Prostate gland (tissue), 2 donors: ENCODE results near the gene KRTAP4-8. TPM values are rescaled to one million over a fixed set of nuclear protein-coding genes. Genes with fewer than 3 reads are reported as not detected.
"Not testable (repeated sequence)": the region's sequence is repeated elsewhere in the genome, so short reads cannot be mapped to it uniquely, and the experiment has no call there.

ENCODE experiments used
- DNase-seq: peaks from one replicate; pipeline ENCODE4 v3.0.0-alpha.2; 2019; ENCODE audit warnings: low spot score
- H3K27ac ChIP-seq, 2 donors: fragments of 200-600 bp; sonication (generic); 2 replicates each; pipeline ENCODE4 v1.5.1; 2017 to 2019
- H3K27me3 ChIP-seq: fragments of 200-600 bp; sonication (generic); replicated peaks from 2 replicates; pipeline ENCODE4 v1.5.1; 2019; ENCODE audit not compliant: insufficient read depth
- H3K36me3 ChIP-seq, 2 donors: fragments of 200-600 bp; sonication (generic); 1 replicate in 1 of 2; 2 replicates in 1 of 2; pipeline versions ENCODE4 v1.5.1 to v1.8.1; 2017 to 2019
- H3K4me1 ChIP-seq: fragments of 200-600 bp; sonication (generic); replicated peaks from 2 replicates; pipeline ENCODE4 v1.5.1; 2019
- H3K4me3 ChIP-seq, 2 donors: fragments of 200-600 bp; sonication (generic); 2 replicates each; pipeline ENCODE4 v1.5.1; 2017 to 2019
- H3K9me3 ChIP-seq: fragments of 200-600 bp; sonication (generic); 2 replicates; pipeline ENCODE4 v1.5.1; 2017
- POLR2A ChIP-seq: fragments of 450-650 bp; IDR thresholded peaks from one replicate; pipeline ENCODE4 v1.6.1; 2016; ENCODE audit warnings: antibody characterized with exemption, mild to moderate bottlenecking
- POLR2AphosphoS5 ChIP-seq: sonication (generic); formaldehyde crosslinking; IDR thresholded peaks from one replicate; pipeline ENCODE4 v1.6.1; 2017; ENCODE audit warnings: antibody characterized with exemption
- WGBS: methylation state at CpG from one replicate; pipeline ENCODE4 v1.1.5; 2018; 5-methylcytosine and 5-hydroxymethylcytosine counted together
- intact Hi-C: fragments of 100-400 bp; cut with DNase I; formaldehyde crosslinking; loops from one replicate; pipeline ENCODE4 v1.14.2; 2022
- total RNA-seq, 2 donors: library from RNA; depleted of rRNA; stranded (reverse); fragments of >200 nt; gene quantifications; one replicate each; pipeline ENCODE4 v1.1.0, GENCODE V29; 2016
- TF ChIP-seq, protein P1 (sequence below), 4 experiments: fragments of 200-600 bp in 2 of 4; fragments of 450-650 bp in 2 of 4; sonication (generic) in 2 of 4; IDR thresholded peaks; 1 replicate in 3 of 4; 2 replicates in 1 of 4; pipeline ENCODE4 v1.5.1; 2016 to 2019; ENCODE audit warnings: antibody characterized with exemption in 4 of 4, mild to moderate bottlenecking in 2 of 4, moderate library complexity in 2 of 4

KRTAP4-8 gene
- total RNA-seq, 2 donors from 2014 or later: not detected

DNA sequence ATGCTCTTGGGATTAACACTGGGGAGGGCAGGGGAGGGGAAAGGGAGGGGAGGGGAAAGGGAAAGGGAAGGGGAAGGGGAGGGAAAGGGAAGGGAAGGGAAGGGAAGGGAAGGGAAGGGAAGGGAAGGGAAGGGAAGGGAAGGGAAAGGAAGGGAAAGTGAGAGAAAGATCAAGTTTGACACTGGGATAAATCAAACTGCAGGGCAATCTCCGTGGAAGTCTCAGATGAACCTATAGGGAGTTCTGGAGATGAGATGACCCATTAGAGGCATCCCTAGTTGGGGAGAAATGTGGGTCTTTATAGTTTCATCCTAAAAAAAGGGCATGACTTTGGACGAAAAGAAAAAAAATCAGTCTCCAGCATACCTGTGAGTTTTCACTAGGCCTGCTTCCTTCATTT is 23.8 kb upstream of the KRTAP4-8 start:
- H3K4me3 ChIP-seq: no peak overlapping the region
- H3K27me3 ChIP-seq: no peaks in the 10 kb centered on the region
- TF ChIP-seq, protein P1, sequence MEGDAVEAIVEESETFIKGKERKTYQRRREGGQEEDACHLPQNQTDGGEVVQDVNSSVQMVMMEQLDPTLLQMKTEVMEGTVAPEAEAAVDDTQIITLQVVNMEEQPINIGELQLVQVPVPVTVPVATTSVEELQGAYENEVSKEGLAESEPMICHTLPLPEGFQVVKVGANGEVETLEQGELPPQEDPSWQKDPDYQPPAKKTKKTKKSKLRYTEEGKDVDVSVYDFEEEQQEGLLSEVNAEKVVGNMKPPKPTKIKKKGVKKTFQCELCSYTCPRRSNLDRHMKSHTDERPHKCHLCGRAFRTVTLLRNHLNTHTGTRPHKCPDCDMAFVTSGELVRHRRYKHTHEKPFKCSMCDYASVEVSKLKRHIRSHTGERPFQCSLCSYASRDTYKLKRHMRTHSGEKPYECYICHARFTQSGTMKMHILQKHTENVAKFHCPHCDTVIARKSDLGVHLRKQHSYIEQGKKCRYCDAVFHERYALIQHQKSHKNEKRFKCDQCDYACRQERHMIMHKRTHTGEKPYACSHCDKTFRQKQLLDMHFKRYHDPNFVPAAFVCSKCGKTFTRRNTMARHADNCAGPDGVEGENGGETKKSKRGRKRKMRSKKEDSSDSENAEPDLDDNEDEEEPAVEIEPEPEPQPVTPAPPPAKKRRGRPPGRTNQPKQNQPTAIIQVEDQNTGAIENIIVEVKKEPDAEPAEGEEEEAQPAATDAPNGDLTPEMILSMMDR (IDR thresholded peaks at IDR 0.05): no peak
- TF ChIP-seq POLR2A (no peak), POLR2AphosphoS5 (no peak)
- no peak overlapping the region for H3K27ac ChIP-seq
- no peaks in the 10 kb centered on the region for H3K36me3 ChIP-seq
- DNase-seq: no peak
- H3K4me1 ChIP-seq: no peaks in the 10 kb centered on the region
- intact Hi-C loops: no loop called here
- 88% methylated on average over 2 of the region's 2 CpGs for WGBS
- no peaks in the 10 kb centered on the region for H3K9me3 ChIP-seq

DNA sequence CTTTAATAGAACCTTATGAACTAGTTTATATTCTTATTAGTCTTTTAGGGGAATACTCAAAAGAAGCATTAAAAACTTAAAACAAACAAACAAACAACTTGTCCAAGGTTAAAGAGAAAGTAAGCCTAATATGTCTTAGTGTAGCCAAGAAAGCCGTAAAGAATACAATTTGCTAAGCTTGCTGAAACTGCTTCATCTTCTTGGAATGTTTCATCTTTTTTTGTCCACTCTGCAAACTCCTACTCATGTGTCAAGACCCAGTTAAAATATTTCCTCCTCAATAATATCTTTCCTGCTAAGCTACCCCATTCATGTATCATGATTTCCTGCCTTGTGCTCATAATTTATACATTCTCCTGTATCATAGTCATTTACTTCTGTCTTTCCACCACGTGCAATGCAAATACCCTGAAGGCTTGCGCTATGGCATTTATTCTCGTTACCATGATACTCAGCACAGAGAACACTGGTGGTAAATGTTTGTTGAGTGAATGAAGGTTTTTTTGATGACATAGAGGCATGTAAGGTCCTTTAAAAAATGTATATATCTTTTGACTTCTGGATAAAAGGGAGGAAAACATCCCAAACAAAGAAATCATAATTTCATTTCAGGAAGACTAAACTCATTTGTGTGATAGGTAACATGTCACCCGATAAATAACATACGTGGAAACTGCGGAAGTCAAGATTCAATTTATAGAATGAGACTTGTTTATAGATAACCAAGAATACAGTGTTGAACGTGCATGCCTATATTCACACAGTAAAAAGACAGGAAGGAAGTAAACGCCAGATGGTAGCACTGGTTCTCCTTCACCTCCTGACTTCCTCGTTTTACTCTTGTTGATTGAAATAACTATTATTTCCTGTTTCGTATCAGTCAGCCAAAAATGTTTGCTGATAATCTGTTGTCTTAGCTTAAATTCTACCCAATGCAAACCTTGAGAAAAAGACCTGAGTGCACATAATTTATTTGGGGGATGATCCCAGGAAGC is 22.1 kb upstream of the KRTAP4-8 start:
- H3K27ac ChIP-seq, DNase-seq, H3K4me3 ChIP-seq, H3K36me3 ChIP-seq, H3K4me1 ChIP-seq, intact Hi-C loops, H3K27me3 ChIP-seq, H3K9me3 ChIP-seq: not testable (repeated sequence)
- 78% methylated on average over 11 of the region's 11 CpGs for WGBS

DNA sequence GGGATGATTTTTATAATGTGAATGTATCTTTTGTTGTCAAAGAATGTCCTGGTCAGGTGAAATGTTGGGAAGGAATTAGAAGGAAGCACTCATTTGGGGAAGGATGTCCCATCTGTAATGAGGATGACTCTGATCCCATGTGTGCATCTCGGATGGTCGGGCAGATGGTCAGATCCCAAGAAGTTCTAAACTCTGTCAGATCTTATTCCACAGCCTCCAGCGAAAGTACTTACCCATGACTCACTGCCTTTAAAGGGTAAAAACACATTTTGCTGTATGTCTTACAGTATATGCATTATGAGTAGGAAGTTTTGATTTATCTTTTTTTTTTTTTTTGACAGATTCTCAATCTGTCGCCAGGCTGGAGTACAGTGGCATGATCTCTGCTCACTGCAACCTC is 20.8 kb upstream of the KRTAP4-8 start:
- no peaks in the 10 kb centered on the region for H3K4me1 ChIP-seq
- no peaks in the 10 kb centered on the region for H3K36me3 ChIP-seq
- intact Hi-C loops: no loop called here
- no peak for DNase-seq
- H3K27ac ChIP-seq: no peak overlapping the region
- no peaks in the 10 kb centered on the region for H3K27me3 ChIP-seq
- TF ChIP-seq POLR2A (no peak), POLR2AphosphoS5 (no peak)
- TF ChIP-seq, protein P1 (IDR thresholded peaks at IDR 0.05): no peak
- H3K4me3 ChIP-seq: no peak overlapping the region
- H3K9me3 ChIP-seq: no peaks in the 10 kb centered on the region
- 95% methylated on average over 4 of the region's 4 CpGs for WGBS

DNA sequence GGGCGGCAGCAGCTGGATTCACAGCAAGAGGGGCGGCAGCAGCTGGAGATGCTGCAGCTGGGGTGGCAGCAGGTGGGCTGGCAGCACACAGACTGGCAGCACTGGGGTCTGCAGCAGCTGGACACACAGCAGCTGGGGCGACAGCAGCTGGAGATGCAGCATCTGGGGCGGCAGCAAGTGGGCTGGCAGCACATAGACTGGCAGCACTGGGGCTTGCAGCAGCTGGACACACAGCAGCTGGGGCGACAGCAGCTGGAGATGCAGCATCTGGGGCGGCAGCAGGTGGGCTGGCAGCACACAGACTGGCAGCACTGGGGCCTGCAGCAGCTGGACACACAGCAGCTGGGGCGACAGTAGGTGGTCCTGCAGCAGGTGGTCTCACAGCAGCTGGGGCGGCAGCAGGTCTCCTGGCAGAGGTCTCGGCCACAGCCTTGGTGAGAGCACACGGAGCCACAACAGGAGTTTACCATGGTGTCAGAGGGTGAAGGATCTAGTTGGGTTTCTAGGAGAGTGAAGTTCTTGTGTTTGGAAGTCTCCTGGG is 20.0 kb upstream of the KRTAP4-8 start, which contains the start of gene KRTAP4-11:
Gene KRTAP4-11, minus strand, starts transcription at position 528 of the 541 bp plus-strand sequence. Its CDS starts 58 bp downstream, at position 470.
- H3K4me1 ChIP-seq, H3K9me3 ChIP-seq, H3K36me3 ChIP-seq, H3K4me3 ChIP-seq, H3K27ac ChIP-seq, intact Hi-C loops, DNase-seq, H3K27me3 ChIP-seq: not testable (repeated sequence)
- WGBS: 84% methylated on average over 9 of the region's 10 CpGs

DNA sequence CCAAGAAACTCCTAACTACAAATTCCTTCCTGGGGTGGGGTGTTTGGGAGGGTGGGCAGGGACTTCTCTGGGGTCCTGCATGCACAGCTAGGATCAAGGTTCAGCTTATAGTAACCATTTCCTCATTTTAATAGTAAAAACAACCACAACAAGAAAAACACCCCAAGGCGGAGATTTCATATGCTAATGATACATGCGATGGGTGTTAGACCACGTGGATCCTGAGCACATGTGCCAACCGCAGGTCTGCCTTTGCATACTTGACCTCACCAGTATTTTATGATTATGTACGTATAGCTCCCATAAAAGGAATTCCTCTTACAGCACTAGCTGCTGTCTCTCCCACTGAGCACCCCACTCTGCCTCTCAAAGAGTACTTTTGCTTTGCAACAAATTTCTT is 18.4 kb upstream of the KRTAP4-8 start:
- Histone ChIP-seq H3K4me1 (no peaks in the 10 kb centered on the region), H3K36me3 (no peaks in the 10 kb centered on the region), H3K27ac (no peak overlapping the region), H3K9me3 (no peaks in the 10 kb centered on the region), H3K4me3 (no peak overlapping the region), H3K27me3 (no peaks in the 10 kb centered on the region)
- WGBS: 58% methylated on average over 5 of the region's 5 CpGs
- no peak for DNase-seq
- no peak for TF ChIP-seq POLR2A
- TF ChIP-seq, protein P1 (IDR thresholded peaks at IDR 0.05): no peak
- TF ChIP-seq POLR2AphosphoS5: no peak
- intact Hi-C loops: no loop called here
